IPS-18a (cell line): ENCODE results near the gene RNF34.

Source experiments
- H3K27ac ChIP-seq: one replicate; pipeline ENCODE4 v1.5.1; 2013; ENCODE audit warnings: low read length
- H3K27me3 ChIP-seq: one replicate; pipeline ENCODE4 v1.6.1; 2013; ENCODE audit warnings: mild to moderate bottlenecking, low read length; ENCODE audit not compliant: control insufficient read depth, insufficient read depth
- H3K36me3 ChIP-seq: one replicate; pipeline ENCODE4 v1.6.1; 2013; ENCODE audit warnings: low read depth, low read length; ENCODE audit not compliant: control insufficient read depth
- H3K4me1 ChIP-seq: one replicate; pipeline ENCODE4 v1.6.1; 2013; ENCODE audit warnings: low read depth, low read length; ENCODE audit not compliant: control insufficient read depth
- H3K4me3 ChIP-seq: one replicate; pipeline ENCODE4 v1.5.1; 2013; ENCODE audit warnings: low read length
- H3K9ac ChIP-seq: one replicate; pipeline ENCODE4 v1.6.1; 2013; ENCODE audit warnings: mild to moderate bottlenecking, low read length, moderate library complexity
- H3K9me3 ChIP-seq: one replicate; pipeline ENCODE4 v1.6.1; 2013; ENCODE audit warnings: low read depth, low read length; ENCODE audit not compliant: control insufficient read depth

Gene RNF34

DNA sequence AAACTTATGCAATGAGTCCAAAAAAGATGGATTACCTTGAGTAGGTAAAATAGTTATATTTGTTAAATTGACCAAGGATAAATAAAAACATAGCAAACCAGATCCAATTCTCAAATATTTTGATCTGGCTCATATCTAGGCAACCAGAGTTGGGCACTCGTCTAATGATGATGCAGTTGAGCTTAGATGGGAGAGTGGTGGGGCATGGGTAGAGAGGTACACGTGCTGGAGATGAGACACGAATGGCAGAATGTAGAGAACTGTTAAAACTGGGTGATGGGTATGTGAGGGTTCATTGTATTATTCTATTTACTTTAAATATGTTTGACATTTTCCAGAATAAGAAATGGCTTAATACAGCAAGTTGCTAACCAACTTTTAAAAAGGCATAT, 7.6 kb upstream of the RNF34 start:
- H3K4me1 ChIP-seq = no peaks in the 10 kb centered on the region
- no peak overlapping the region for H3K9ac ChIP-seq
- no peak overlapping the region for H3K27ac ChIP-seq
- no peaks in the 10 kb centered on the region for H3K9me3 ChIP-seq
- H3K4me3 ChIP-seq = no peak overlapping the region
- no peaks in the 10 kb centered on the region for H3K27me3 ChIP-seq
- H3K36me3 ChIP-seq = no peaks in the 10 kb centered on the region

DNA sequence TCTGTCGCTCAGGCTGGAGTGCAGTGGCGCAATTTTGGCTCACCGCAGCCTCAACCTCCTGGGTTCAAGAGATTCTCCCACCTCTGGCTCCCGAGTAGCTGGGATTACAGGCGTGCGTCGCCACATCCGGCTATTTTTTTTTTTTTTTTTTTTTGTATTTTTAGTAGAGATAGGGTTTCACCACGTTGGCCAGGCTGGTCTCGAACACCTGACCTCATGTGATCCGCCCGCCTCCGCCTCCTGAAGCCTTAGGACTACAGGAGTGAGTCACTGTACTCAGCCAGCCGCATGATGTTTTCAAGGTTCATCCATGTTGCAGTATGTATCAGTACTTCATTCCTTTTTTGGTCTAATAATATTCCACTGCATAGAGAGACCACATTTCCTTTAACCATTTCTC, 2.4 kb upstream of the RNF34 start:
- Histone ChIP-seq H3K27ac (no peak overlapping the region), H3K27me3 (no peaks in the 10 kb centered on the region), H3K9ac (no peak overlapping the region), H3K36me3 (peaks cover under 1% of the 10 kb centered on the region), H3K4me1 (no peaks in the 10 kb centered on the region), H3K4me3 (no peak overlapping the region), H3K9me3 (no peaks in the 10 kb centered on the region)

- H3K27me3 ChIP-seq = no peaks in the 10 kb centered on the region
- no peaks in the 10 kb centered on the region for H3K9me3 ChIP-seq
- no peak overlapping the region for H3K9ac ChIP-seq
- H3K36me3 ChIP-seq = peaks cover 3% of the 10 kb centered on the region
- H3K4me1 ChIP-seq = no peaks in the 10 kb centered on the region
- H3K27ac ChIP-seq = no peak overlapping the region
- peak overlapping the region; percentile 97 for H3K4me3 ChIP-seq
Measured at GRCh38 chr12:121398355-121398754, 1.6 kb upstream of the RNF34 start.

GRCh38 chr12:121400332-121401139, 618 bp downstream of the RNF34 start:
- H3K4me1 ChIP-seq = no peaks in the 10 kb centered on the region
- H3K4me3 ChIP-seq = peak overlapping the region; percentile 97
- no peaks in the 10 kb centered on the region for H3K9me3 ChIP-seq
- H3K27me3 ChIP-seq = no peaks in the 10 kb centered on the region
- peak overlapping the region; percentile 62 for H3K27ac ChIP-seq
- H3K9ac ChIP-seq = peak overlapping the region; percentile 90
- peaks cover 7% of the 10 kb centered on the region for H3K36me3 ChIP-seq

DNA sequence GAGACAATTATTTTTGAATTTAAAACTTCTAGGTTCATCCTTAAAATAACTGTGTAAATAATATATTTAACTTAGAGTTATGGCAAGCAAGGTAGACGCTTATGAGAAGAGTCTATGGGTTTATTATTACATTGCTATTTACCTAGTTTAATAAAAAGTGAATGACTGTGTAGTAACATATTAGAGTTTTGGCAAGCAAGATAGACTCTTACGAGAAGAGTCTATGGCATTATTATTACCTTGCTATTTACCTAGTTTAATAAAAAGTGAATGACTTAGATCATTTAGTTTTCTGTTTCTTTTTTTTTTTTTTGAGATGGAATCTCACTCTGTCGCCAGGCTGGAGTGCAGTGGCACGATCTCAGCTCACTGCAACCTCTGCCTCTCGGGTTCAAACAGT, 3.8 kb downstream of the RNF34 start:
- no peak overlapping the region for H3K27ac ChIP-seq
- H3K27me3 ChIP-seq = no peaks in the 10 kb centered on the region
- H3K9ac ChIP-seq = no peak overlapping the region
- H3K4me3 ChIP-seq = no peak overlapping the region
- no peaks in the 10 kb centered on the region for H3K4me1 ChIP-seq
- H3K9me3 ChIP-seq = no peaks in the 10 kb centered on the region
- H3K36me3 ChIP-seq = peaks cover 14% of the 10 kb centered on the region

- Histone ChIP-seq H3K9ac (no peak overlapping the region), H3K36me3 (peaks cover 14% of the 10 kb centered on the region), H3K27me3 (no peaks in the 10 kb centered on the region), H3K9me3 (no peaks in the 10 kb centered on the region), H3K4me3 (no peak overlapping the region), H3K27ac (no peak overlapping the region), H3K4me1 (no peaks in the 10 kb centered on the region)
Measured at GRCh38 chr12:121404734-121405133, 4.8 kb downstream of the RNF34 start.

- Histone ChIP-seq H3K27me3 (no peaks in the 10 kb centered on the region), H3K4me3 (no peak overlapping the region), H3K36me3 (peaks cover 14% of the 10 kb centered on the region), H3K4me1 (no peaks in the 10 kb centered on the region), H3K9me3 (no peaks in the 10 kb centered on the region), H3K9ac (no peak overlapping the region), H3K27ac (no peak overlapping the region)
Measured at GRCh38 chr12:121405211-121405610, 5.3 kb downstream of the RNF34 start.

GRCh38 chr12:121413917-121414316, 14.0 kb downstream of the RNF34 start:
- no peaks in the 10 kb centered on the region for H3K27me3 ChIP-seq
- no peaks in the 10 kb centered on the region for H3K9me3 ChIP-seq
- no peak overlapping the region for H3K9ac ChIP-seq
- H3K4me1 ChIP-seq = no peaks in the 10 kb centered on the region
- no peak overlapping the region for H3K27ac ChIP-seq
- peaks cover 34% of the 10 kb centered on the region for H3K36me3 ChIP-seq
- no peak overlapping the region for H3K4me3 ChIP-seq

DNA sequence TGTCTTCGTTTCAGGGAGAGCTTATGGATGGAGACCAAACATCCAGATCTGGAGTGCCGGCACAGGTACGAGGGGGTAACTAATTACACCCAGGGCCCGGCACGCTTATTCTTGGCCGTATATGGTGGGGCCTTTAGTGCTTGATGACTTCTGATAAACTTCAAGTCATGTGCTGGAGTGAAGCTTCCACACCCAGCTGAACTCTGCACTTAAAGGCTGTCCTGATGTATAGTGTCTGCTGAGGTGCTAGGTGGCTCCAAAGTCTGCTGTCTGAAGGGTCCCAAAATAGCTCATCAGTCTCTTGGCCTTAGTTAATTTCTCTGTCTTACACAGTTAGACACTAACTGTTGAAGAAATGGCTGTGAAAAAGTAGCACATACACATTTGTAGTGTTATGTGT, 17.9 kb downstream of the RNF34 start:
- H3K27ac ChIP-seq = no peak overlapping the region
- H3K9ac ChIP-seq = no peak overlapping the region
- no peaks in the 10 kb centered on the region for H3K9me3 ChIP-seq
- H3K27me3 ChIP-seq = no peaks in the 10 kb centered on the region
- peaks cover 69% of the 10 kb centered on the region for H3K36me3 ChIP-seq
- no peaks in the 10 kb centered on the region for H3K4me1 ChIP-seq
- no peak overlapping the region for H3K4me3 ChIP-seq

GRCh38 chr12:121420109-121420508, 20.2 kb downstream of the RNF34 start:
- Histone ChIP-seq H3K36me3 (peaks cover 84% of the 10 kb centered on the region), H3K27me3 (no peaks in the 10 kb centered on the region), H3K4me3 (no peak overlapping the region), H3K9me3 (no peaks in the 10 kb centered on the region), H3K4me1 (no peaks in the 10 kb centered on the region), H3K27ac (no peak overlapping the region), H3K9ac (no peak overlapping the region)

DNA sequence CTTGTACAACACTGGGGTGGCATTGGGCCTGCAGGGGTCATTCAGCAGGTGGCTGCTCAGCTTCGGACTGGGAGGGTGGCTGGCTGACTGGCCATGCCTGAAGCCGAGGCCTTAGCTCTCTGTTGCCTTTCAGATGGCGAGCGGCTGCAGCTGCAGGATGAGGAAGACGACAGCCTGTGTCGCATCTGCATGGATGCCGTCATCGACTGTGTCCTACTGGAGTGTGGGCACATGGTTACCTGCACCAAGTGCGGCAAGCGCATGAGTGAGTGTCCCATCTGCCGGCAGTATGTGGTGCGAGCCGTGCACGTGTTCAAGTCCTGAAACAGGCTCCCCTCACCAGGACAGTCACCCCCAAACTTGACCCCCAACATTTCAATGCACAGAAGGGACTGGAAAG, 23.3 kb downstream of the RNF34 start:
- Histone ChIP-seq H3K27ac (no peak overlapping the region), H3K9me3 (no peaks in the 10 kb centered on the region), H3K36me3 (peaks cover 80% of the 10 kb centered on the region), H3K9ac (no peak overlapping the region), H3K4me1 (no peaks in the 10 kb centered on the region), H3K4me3 (no peak overlapping the region), H3K27me3 (no peaks in the 10 kb centered on the region)
